Muscle layer of colon (tissue), 2 donors: Measurements from ENCODE around the gene THBS2.

Source experiments
- H3K27ac ChIP-seq: one replicate; pipeline ENCODE4 v1.7.0; 2013; ENCODE audit warnings: low read depth, mild to moderate bottlenecking, low read length, moderate library complexity
- H3K27me3 ChIP-seq, 2 donors: one replicate each; pipeline ENCODE4 v1.7.0; 2013; ENCODE audit warnings: low read length in 2 of 2, mild to moderate bottlenecking in 2 of 2; ENCODE audit not compliant: insufficient read depth in 2 of 2, control insufficient read depth in 1 of 2
- H3K36me3 ChIP-seq: one replicate; pipeline ENCODE4 v1.7.0; 2013; ENCODE audit warnings: mild to moderate bottlenecking, low read length; ENCODE audit not compliant: insufficient read depth
- H3K4me1 ChIP-seq: one replicate; pipeline ENCODE4 v1.7.0; 2013; ENCODE audit warnings: mild to moderate bottlenecking, low read length; ENCODE audit not compliant: insufficient read depth
- H3K4me3 ChIP-seq, 2 donors: one replicate each; pipeline ENCODE4 v1.7.0; 2013; ENCODE audit warnings: low read length in 2 of 2, low read depth in 1 of 2, mild to moderate bottlenecking in 1 of 2, moderate library complexity in 1 of 2
- H3K9ac ChIP-seq: one replicate; pipeline ENCODE4 v1.7.0; 2013; ENCODE audit warnings: low read length
- H3K9me3 ChIP-seq: one replicate; pipeline ENCODE4 v1.7.0; 2013; ENCODE audit warnings: mild to moderate bottlenecking, low read length
- donor health status: abdominal sarcoma.
- donor health status: Adenocarcinoma of cecum.

Gene THBS2

GRCh38 chr6:169289619-169290339, 36.1 kb upstream of the THBS2 start:
- no peaks in the 10 kb centered on the region for H3K9me3 ChIP-seq
- no peak overlapping the region for H3K27ac ChIP-seq
- H3K4me1 ChIP-seq, result no peaks in the 10 kb centered on the region
- no peak overlapping the region for H3K9ac ChIP-seq
- H3K36me3 ChIP-seq, result no peaks in the 10 kb centered on the region
- no peak overlapping the region for H3K4me3 ChIP-seq
- H3K27me3 ChIP-seq, result no peaks in the 10 kb centered on the region

- H3K27me3 ChIP-seq, result no peaks in the 10 kb centered on the region
- H3K4me1 ChIP-seq, result no peaks in the 10 kb centered on the region
- H3K36me3 ChIP-seq, result no peaks in the 10 kb centered on the region
- no peaks in the 10 kb centered on the region for H3K9me3 ChIP-seq
- no peak overlapping the region for H3K9ac ChIP-seq
- H3K4me3 ChIP-seq, result no peak overlapping the region
- no peak overlapping the region for H3K27ac ChIP-seq
Observed at GRCh38 chr6:169289257-169289618, 35.6 kb upstream of the THBS2 start.

GRCh38 chr6:169288591-169288990, 34.9 kb upstream of the THBS2 start:
- Histone ChIP-seq H3K9ac (no peak overlapping the region), H3K27ac (no peak overlapping the region), H3K4me1 (no peaks in the 10 kb centered on the region), H3K36me3 (no peaks in the 10 kb centered on the region), H3K4me3 (no peak overlapping the region), H3K9me3 (no peaks in the 10 kb centered on the region), H3K27me3 (no peaks in the 10 kb centered on the region)

- no peaks in the 10 kb centered on the region for H3K36me3 ChIP-seq
- H3K9ac ChIP-seq, result no peak overlapping the region
- no peaks in the 10 kb centered on the region for H3K4me1 ChIP-seq
- H3K4me3 ChIP-seq, result no peak overlapping the region
- H3K27me3 ChIP-seq, result no peaks in the 10 kb centered on the region
- H3K27ac ChIP-seq, result no peak overlapping the region
- H3K9me3 ChIP-seq, result no peaks in the 10 kb centered on the region
Observed at GRCh38 chr6:169287675-169288074, 34.0 kb upstream of the THBS2 start.

GRCh38 chr6:169286961-169287360, 33.3 kb upstream of the THBS2 start:
- no peak overlapping the region for H3K27ac ChIP-seq
- no peaks in the 10 kb centered on the region for H3K4me1 ChIP-seq
- no peaks in the 10 kb centered on the region for H3K36me3 ChIP-seq
- no peak overlapping the region for H3K4me3 ChIP-seq
- no peaks in the 10 kb centered on the region for H3K27me3 ChIP-seq
- no peaks in the 10 kb centered on the region for H3K9me3 ChIP-seq
- no peak overlapping the region for H3K9ac ChIP-seq

GRCh38 chr6:169285165-169285564, 31.5 kb upstream of the THBS2 start:
- Histone ChIP-seq H3K9me3 (no peaks in the 10 kb centered on the region), H3K36me3 (no peaks in the 10 kb centered on the region), H3K27ac (no peak overlapping the region), H3K4me3 (no peak overlapping the region), H3K27me3 (no peaks in the 10 kb centered on the region), H3K9ac (no peak overlapping the region), H3K4me1 (no peaks in the 10 kb centered on the region)

GRCh38 chr6:169283924-169284323, 30.3 kb upstream of the THBS2 start:
- no peak overlapping the region for H3K4me3 ChIP-seq
- H3K36me3 ChIP-seq, result no peaks in the 10 kb centered on the region
- H3K9me3 ChIP-seq, result no peaks in the 10 kb centered on the region
- H3K27me3 ChIP-seq, result no peaks in the 10 kb centered on the region
- no peak overlapping the region for H3K9ac ChIP-seq
- H3K27ac ChIP-seq, result no peak overlapping the region
- no peaks in the 10 kb centered on the region for H3K4me1 ChIP-seq

- Histone ChIP-seq H3K4me3 (no peak overlapping the region), H3K27ac (no peak overlapping the region), H3K9me3 (no peaks in the 10 kb centered on the region), H3K9ac (no peak overlapping the region), H3K36me3 (no peaks in the 10 kb centered on the region), H3K4me1 (no peaks in the 10 kb centered on the region), H3K27me3 (no peaks in the 10 kb centered on the region)
Observed at GRCh38 chr6:169282043-169282442, 28.4 kb upstream of the THBS2 start.

GRCh38 chr6:169277619-169278018, 24.0 kb upstream of the THBS2 start:
- Histone ChIP-seq H3K4me1 (no peaks in the 10 kb centered on the region), H3K4me3 (no peak overlapping the region), H3K9ac (no peak overlapping the region), H3K27me3 (no peaks in the 10 kb centered on the region), H3K9me3 (no peaks in the 10 kb centered on the region), H3K36me3 (no peaks in the 10 kb centered on the region), H3K27ac (no peak overlapping the region)

- no peaks in the 10 kb centered on the region for H3K9me3 ChIP-seq
- no peak overlapping the region for H3K27ac ChIP-seq
- H3K9ac ChIP-seq, result no peak overlapping the region
- H3K4me3 ChIP-seq, result no peak overlapping the region
- no peaks in the 10 kb centered on the region for H3K36me3 ChIP-seq
- no peaks in the 10 kb centered on the region for H3K4me1 ChIP-seq
- H3K27me3 ChIP-seq, result no peaks in the 10 kb centered on the region
Observed at GRCh38 chr6:169274781-169275180, 21.1 kb upstream of the THBS2 start.

- H3K27me3 ChIP-seq, result no peaks in the 10 kb centered on the region
- H3K9ac ChIP-seq, result no peak overlapping the region
- peaks cover 5% of the 10 kb centered on the region for H3K4me1 ChIP-seq
- H3K27ac ChIP-seq, result no peak overlapping the region
- H3K36me3 ChIP-seq, result no peaks in the 10 kb centered on the region
- no peak overlapping the region for H3K4me3 ChIP-seq
- no peaks in the 10 kb centered on the region for H3K9me3 ChIP-seq
Observed at GRCh38 chr6:169273511-169273910, 19.9 kb upstream of the THBS2 start.

GRCh38 chr6:169271877-169272216, 18.2 kb upstream of the THBS2 start:
- H3K9me3 ChIP-seq, result no peaks in the 10 kb centered on the region
- H3K27ac ChIP-seq, result no peak overlapping the region
- peaks cover 5% of the 10 kb centered on the region for H3K4me1 ChIP-seq
- no peak overlapping the region for H3K9ac ChIP-seq
- H3K4me3 ChIP-seq, result no peak overlapping the region
- no peaks in the 10 kb centered on the region for H3K36me3 ChIP-seq
- no peaks in the 10 kb centered on the region for H3K27me3 ChIP-seq
